GM21717 (cell line): Measurements from ENCODE around the gene ERAP2.

ENCODE experiments used
- ATAC-seq: cut with Tn5 transposase; IDR thresholded peaks from one replicate; pipeline ENCODE4 v1.9.1; 2021; ENCODE audit warnings: mild to moderate bottlenecking, moderate library complexity; ENCODE audit not compliant: unreplicated experiment

Gene ERAP2

DNA sequence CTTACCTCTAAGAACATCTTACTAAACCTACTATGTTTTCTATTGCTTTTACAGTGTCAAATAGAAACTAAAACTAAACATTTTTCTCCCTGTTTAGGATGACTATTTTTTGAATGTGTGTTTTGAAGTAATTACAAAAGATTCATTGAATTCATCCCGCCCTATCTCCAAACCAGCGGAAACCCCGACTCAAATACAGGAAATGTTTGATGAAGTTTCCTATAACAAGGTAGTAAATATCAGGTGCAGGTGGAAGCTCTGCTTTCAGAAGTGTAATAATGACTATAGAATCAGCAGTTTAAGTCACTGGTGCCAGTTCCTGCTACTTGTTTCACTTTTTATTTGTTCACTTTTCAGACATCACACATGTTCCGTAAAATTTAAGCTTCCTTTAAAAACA is 20.0 kb downstream of the ERAP2 start:
- ATAC-seq, result peak; percentile 81

DNA sequence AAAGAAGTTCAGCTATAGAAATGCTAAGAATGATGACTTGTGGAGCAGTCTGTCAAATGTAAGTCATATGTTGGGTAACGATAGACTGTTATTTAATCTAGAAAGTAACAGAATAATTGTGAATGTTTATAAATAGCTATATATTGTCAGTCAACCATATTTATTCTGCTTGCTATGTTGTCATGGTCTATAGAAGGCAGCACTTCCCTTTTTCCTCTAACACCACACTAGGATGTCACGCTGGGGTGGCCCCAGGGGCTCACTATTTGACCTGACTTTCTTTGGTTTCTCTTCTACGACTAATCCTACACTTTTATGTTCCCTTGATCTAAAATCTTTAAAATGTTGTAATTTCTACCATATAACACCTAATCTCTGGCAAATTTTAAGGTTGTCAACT is 20.5 kb downstream of the ERAP2 start:
- peak; percentile 91 for ATAC-seq

DNA sequence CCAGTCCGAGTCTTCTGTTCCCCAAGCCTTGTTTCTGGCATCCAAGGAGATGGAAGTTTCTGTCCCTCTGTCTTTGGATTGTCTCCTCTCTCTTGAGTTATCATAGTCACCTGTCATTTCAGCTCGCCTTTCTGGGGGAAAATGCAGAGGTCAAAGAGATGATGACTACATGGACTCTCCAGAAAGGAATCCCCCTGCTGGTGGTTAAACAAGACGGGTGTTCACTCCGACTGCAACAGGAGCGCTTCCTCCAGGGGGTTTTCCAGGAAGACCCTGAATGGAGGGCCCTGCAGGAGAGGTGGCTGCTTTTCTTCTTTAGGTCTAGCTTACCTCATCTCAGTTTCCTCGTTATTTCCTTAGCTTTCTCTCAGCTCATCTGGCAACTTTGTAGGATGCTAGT is 25.1 kb downstream of the ERAP2 start:
- ATAC-seq, result no peak

DNA sequence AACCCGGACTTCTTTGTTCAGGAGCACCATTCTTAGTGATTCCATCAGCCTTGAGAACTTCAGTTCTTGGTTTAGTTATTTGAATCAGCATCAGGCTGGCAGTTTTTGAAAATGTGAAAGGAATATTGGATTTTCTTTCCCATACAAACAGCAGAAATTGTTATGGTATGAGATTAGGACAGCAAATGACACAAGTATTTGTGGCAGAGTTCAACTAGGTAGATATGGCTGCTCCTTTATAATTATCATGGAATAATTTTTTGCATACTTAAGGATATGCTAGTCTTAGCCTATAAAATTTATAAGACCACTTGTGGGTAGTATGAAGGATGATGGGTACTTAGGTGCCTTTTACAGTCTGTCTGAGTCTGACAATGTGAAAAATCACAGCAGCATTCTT is 25.5 kb downstream of the ERAP2 start:
- no peak for ATAC-seq

DNA sequence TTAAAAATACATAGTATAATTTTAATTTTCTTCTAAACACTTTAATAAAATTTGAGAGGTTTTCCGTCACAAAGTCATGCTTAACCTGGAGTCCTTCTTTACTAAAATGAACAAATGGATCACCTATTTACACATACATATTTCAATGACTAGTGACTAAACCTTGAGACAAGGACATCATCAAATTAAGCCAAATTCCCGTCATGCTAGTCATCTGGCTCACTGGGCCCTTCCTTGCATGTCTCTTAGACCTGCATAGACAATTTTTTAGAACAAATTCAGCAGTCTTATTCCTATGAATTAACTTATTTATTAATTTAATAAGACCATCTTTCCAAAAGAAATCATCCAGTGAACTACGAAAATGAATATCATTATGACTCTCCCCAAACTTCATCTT is 26.6 kb downstream of the ERAP2 start:
- no peak for ATAC-seq

DNA sequence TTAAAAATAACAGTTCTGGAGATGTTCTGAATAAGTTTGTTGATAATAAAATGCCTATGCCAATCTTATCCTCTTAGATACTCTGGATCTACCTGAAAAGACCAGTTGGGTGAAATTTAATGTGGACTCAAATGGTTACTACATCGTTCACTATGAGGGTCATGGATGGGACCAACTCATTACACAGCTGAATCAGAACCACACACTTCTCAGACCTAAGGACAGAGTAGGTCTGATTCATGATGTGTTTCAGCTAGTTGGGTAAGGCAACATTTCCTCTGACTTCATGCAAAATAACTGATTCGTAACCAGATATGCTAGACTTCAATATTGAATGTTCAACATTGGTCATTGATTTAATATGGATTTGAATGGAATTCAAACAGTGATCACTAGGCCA is 27.0 kb downstream of the ERAP2 start:
- no peak for ATAC-seq

DNA sequence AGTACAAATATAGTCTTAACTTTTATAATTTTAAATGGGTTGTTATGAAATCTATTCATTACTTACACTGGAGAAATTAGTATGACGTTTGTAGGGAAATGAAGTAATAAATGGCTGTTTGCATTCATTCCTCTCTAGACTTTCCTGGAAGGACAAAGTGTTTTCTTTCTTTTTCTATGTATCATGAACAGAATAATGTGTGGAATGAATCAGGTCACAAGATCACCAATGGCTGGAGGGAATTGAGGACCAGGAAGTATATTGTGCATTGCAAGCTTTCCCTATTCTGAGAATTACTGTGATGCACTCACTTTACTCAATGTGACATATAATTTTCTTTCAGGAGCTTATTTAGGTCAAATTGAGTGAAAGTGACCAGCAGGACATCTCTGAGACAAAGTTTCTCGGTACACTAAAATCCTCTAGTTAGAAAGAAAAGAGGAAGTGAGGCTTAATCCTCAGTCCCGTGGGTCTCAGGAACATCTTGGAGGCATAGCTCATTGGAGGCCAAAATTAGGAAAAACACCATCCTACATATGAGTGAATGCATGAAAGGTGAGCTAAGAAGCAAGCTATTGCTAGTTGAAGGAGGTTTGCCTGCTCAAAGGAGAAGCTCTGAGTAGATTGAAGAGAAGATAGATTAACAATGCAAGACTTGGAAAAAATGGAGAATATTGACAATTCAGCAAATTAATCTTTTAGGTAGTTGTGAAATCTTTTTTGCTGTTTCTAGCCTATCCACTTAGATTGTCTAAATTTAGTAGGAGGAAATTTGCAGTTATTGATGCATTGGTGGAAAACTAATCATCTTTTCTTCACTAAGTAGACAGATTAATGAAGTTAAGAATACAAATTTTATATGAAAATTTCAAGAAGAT is 28.0 kb downstream of the ERAP2 start:
- no peak for ATAC-seq

DNA sequence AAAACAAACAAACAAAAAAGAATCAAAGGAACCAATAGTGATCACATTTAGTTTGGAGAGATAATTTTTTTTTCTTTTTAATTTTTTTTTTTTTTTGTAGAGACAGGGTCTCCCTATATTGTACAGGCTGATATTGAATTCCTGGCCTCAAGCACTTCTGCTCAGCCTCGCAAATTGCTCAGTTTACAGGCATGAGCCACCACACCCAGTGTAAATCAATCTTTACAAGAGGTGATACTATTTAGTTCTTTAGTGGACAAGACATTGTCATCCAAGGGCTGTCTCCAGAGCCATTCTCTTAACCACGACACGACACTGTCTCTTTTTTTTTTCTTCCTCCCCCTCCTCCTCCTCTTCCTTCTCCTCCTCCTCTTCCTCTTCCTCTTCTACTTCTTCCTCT is 29.6 kb downstream of the ERAP2 start:
- no peak for ATAC-seq

DNA sequence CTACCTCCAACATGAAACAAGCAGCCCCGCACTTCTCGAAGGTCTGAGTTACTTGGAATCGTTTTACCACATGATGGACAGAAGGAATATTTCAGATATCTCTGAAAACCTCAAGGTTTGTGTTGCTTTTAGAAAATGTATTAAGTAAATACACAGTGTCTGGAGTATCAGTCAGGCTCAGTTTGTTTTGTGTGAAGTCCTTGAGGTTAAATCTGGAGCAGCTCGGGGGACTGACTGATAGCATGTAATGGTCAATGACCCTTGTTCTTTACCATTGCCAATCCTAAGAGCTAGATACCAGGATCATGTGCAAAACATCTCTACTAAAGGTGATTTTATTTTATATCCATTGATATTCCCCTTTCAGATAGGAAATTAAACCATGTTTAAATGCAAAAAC is 32.7 kb downstream of the ERAP2 start:
- ATAC-seq, result no peak

DNA sequence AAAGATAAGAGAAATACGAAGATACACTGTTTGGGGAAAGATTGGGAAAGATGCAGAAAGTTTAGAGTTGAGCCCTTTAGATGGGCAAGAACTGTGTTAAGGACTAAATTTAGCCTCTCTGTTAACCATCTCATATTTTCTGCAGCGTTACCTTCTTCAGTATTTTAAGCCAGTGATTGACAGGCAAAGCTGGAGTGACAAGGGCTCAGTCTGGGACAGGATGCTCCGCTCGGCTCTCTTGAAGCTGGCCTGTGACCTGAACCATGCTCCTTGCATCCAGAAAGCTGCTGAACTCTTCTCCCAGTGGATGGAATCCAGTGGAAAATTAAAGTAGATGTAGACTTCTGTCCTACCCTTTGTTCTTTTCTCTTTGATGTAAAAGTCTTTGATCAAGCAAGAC is 33.1 kb downstream of the ERAP2 start:
- ATAC-seq, result no peak

DNA sequence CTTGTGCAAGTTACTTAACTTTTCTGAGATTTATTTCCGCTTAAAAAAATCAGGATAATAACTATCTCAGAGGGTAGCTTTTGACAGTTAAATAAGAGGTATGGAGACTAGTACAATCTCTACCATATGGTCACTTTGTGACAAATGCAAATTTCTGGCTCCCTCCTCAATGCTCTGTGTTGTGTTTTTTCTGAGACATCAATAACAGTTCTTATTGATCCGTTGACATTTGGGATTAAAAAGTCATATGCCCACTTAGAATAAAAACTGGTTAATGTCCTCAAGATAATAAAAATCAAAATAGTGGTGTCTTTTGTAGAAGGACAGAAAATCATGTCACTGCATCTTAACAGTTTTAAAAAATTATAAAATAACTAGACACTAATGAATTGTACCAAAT is 34.8 kb downstream of the ERAP2 start:
- ATAC-seq, result no peak

DNA sequence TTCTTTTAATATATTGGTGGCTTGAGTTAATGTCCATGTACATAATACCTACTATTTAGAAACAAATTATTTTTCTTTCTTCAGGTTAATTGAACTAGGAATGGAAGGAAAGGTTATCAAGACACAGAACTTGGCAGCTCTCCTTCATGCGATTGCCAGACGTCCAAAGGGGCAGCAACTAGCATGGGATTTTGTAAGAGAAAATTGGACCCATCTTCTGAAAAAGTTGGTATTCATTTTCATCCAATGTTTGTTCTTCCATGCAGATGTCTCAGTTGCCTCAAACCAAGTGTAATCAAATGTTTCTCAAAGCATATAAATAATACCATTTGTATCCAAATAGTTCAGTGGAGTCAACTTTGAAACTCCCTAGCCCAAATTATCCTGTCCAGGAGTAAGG is 36.9 kb downstream of the ERAP2 start:
- no peak for ATAC-seq

DNA sequence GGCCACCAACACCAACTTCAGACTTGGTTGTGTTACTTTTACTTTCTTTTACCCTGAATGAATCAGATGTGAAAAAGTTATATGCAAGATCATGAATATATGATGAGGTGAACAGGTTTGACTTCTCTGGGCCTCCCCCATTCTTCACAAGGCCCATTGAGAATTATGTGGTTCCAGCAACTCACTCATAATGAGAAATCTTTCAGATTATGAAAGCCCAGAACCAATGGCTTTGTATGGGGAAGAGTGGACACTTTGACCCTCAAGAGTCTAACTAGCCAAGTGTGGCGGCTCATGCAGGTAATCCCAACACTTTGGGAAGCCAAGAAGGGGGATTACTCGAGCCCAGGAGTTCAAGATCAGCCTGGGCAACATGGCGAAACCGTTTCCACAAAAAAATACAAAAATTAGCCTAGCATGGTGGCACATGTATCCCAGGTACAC is 43.5 kb downstream of the ERAP2 start:
- ATAC-seq, result peak; percentile 65

DNA sequence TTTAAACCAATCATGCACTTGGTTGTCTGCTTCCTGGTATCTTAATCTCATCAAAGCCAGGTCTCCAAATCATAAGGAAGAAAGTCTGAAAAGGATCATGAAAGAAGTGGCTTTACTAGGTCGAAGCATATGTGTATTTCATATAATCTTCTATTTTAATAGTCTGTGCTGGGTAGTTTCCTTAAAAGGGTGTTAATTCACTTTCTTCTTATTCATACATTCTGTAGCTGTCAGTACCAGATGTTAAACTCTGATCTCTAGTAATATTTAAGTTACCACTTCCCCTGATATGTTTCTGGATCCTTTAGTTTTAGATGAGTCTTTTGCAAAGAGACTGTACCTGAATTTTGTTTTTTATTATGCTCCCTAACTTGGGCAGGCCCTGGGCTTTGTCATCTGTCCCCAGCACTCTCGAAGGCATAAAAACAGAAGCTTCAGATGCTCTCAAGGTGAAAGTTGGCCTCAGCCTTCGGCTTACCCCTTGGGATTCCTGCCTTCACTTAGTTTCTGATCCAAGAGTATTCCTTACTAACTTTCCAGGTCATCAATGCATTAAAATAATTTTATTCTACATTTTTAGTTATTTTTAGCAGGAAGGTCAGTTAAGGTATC is 44.5 kb downstream of the ERAP2 start:
- ATAC-seq, result no peak

DNA sequence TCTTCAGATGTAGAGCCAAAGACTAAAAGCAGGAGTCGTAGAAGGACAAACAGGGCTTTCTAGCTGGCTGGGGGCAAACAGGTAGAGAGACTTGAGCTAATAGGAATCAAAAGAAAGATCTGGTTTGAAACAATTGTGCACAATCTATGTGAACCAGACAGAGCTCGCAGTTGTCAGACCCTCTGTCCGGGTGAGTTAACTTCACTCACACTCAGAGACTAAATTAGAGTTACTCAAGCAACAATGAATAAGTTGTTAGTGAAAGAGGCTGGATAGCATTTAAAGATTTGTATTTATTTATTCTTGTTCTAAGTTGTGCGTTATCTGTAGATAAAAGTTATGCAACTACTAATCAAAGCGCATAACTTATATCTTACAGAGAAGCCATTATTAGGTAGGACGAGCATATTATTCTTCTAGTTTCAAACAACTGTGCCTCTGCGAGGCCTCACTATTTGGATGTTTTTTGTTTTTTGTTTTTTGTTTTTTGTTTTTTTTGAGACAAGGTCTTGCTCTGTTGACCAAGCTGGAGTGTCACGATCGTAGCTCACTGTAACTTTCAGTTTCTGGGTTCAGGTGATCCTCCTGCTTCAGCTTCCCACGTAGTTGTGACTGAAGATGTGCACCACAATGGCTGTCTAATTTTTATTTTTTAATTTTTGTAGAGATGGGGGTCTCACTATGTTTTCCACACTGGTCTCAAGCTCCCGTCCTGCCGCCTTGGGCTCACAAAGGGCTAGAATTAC is 46.4 kb downstream of the ERAP2 start:
- peak; percentile 32 for ATAC-seq

DNA sequence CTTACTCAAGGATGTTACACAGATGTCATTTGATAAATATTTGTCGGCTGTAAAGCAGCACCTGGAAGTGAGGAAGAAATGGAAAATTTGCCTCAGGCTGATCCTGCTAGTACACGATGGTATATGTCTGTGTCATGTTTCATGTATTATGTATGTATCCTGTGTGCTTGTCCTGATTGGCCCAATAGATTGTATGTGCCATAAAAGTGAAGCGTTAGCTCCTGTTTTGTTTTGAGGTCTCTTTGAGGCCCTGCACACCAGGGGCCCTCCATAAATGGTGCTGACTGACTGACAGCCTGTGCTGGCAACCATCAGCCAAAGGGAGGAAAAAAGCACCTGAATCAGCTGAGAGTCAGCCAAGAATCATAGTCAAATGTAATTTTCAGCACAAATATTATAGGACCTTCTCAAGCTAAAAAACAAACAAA is 47.7 kb downstream of the ERAP2 start:
- ATAC-seq, result no peak

DNA sequence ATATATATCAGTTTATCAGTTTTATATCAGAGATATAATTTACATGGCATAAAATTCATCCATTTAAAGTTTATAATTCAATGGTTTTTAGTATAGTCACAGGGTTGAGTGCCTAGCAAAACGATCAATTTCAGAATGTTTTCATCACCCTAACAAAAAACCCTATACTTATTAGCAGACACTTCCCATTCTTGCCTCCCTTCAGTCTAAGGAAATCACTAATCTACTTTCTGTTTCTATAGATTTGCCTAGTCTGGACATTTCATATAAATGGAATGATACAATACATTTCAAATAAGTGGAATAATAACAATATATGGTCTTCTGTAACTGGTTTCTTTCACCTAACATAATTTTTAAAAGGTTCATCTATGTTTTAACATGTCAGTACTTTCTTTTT is 50.0 kb downstream of the ERAP2 start:
- ATAC-seq, result no peak

DNA sequence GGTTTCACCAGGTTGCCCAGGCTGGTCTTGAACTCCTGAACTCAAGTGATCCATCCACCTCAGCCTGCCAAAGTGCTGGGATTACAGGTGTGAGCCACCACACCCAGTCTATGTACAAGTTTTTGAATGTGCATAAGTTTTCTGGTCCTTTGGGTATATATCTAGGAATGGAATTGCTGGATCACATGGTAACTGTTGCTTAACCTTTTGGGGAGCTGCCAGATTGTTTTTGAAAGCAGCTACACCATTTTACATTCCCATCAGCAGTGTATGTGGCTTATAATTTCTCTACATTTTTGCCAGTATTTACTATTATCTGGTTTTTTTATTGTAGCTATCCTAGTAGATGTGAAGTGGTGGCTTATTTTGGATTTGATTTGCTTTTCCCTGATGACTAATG is 50.7 kb downstream of the ERAP2 start:
- ATAC-seq, result no peak

DNA sequence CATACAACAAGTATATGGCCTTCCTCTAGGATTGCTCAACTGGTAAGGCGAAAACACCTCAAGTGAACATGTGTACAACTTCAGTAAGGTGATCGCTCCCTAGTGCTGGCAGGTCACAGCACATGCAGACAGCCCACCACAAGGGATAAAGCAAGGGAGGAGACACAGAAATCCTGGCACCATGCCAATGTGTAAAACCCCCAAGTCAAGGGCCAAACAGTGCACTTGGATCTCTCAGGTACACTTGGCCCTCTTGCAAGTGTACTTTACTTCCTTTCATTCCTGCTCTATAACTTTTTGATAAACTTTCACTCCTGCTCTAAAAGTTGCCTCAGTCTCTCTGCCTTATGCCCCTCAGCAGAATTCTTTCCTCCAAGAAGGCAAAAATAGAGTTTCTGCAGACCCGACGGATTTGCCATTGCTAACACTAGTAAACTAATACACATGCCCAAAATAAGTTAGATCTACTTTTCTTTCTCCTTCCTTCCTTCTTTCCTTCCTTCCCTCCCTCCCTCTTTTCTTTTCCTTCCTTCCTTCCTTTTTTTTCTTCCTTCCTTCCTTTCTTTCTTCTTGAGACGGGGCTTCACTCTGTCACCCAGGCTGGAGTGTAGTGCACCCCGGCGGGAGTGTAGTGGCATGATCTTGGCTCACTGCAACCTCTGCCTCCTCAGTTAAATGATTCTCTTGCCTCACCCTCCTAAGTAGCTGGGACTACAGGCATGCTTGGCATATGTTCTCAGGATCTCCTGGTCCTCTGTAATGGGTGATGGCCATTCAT is 52.8 kb downstream of the ERAP2 start:
- ATAC-seq, result no peak

DNA sequence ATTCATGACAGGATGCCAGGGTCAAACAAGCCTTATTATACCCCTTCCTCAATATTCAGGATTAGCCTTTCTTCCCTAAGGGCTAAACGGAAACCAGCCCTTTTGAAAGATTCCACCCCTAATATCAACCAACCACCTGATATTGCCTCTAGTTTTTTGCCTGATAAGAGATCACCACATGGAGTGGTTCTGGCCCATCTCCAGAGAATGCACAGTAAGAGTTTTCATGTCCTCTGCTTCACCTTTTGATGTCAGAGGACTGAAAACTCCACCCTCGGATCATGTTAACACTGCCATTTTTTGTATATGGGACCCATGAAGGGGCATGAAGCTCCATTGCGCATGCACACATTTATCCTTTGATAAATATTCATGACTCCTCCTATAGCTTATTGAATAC is 53.8 kb downstream of the ERAP2 start:
- no peak for ATAC-seq

DNA sequence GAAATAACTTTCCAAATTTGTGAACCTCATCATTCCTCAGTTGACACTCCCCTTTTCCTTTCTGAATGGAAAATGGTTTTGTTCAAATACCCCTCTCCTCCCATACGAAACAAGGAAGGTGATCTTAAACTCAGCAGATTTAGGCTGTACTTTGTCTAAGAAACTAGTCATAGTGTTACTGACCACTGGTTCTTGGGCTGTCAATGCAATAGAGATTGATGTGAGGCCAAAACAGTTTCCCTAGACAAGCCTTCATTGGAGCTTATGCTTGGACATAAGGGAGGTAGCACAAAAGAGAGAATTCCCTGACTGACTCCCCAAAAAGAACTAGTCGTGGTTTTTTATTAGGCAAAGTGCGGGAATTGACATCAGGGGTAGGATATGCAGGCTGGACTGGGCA is 54.3 kb downstream of the ERAP2 start:
- ATAC-seq, result no peak
